Endothelial cell of umbilical vein (primary cell): ENCODE data around the gene HMGB3. TPM values are rescaled to one million over a fixed set of nuclear protein-coding genes. Genes with fewer than 3 reads are reported as not detected.

Experiments
- BruUV-seq: library from RNA; stranded (reverse); fragments of 400-500 nt; replicated peaks from 2 replicates; lab custom pipeline; 2021; lab: Mats Ljungman, UMichigan
- CTCF ChIA-PET: fragments of 300-600, 350-600 bp; sonication (Branson Sonifier 250); formaldehyde crosslinking; loops from one replicate; lab custom pipeline; 2021; ENCODE audit warnings: antibody characterized with exemption, inconsistent platforms; lab: Charles Lee
- POLR2A ChIA-PET: fragments of 300-600, 350-600 bp; sonication (Branson Sonifier 250); formaldehyde crosslinking; loops from one replicate; lab custom pipeline; 2021; ENCODE audit warnings: antibody characterized with exemption, inconsistent platforms; lab: Charles Lee
- DNase-seq: peaks from one replicate; pipeline ENCODE4 v3.0.0-alpha.2; 2011; ENCODE audit warnings: low read depth, low spot score
- FAIRE-seq: peaks from 2 replicates; lab custom pipeline; 2011; peaks lifted over from hg19 to GRCh38; lab: Jason Lieb, UNC
- H2AFZ ChIP-seq: 2 replicates; pipeline ENCODE4 v1.6.0; 2012; ENCODE audit warnings: low read depth, low read length, control low read depth, inconsistent platforms
- H3K27ac ChIP-seq: 2 replicates; pipeline ENCODE4 v1.5.1; 2011; ENCODE audit warnings: low read depth, mild to moderate bottlenecking, control low read depth, low read length, moderate library complexity; ENCODE audit not compliant: insufficient read depth
- H3K27me3 ChIP-seq, 2 experiments: 2 replicates each; pipeline versions ENCODE4 v1.6.0 to v1.6.1; 2011; ENCODE audit warnings: low read length in 2 of 2, mixed read lengths in 1 of 2; ENCODE audit not compliant: control insufficient read depth in 2 of 2, insufficient read depth in 2 of 2
- H3K36me3 ChIP-seq, 2 experiments: 2 replicates in 1 of 2; 3 replicates in 1 of 2; pipeline ENCODE4 v1.5.1; 2011; ENCODE audit warnings: low read length in 2 of 2, mild to moderate bottlenecking in 1 of 2, moderate library complexity in 1 of 2; ENCODE audit not compliant: control insufficient read depth in 2 of 2, insufficient read depth in 2 of 2; ENCODE audit errors: extremely low read depth in 1 of 2
- H3K4me1 ChIP-seq: 3 replicates; pipeline ENCODE4 v1.5.1; 2011; ENCODE audit warnings: mild to moderate bottlenecking, low read length; ENCODE audit not compliant: control insufficient read depth, insufficient read depth; ENCODE audit errors: extremely low read depth
- H3K4me2 ChIP-seq: 2 replicates; pipeline ENCODE4 v1.6.1; 2011; ENCODE audit warnings: low read length, control low read depth, mixed read lengths; ENCODE audit not compliant: insufficient read depth
- H3K4me3 ChIP-seq, 3 experiments: fragments of 200-600 bp in 1 of 3; sonication (generic), shearing (Covaris generic) in 1 of 3; replicated peaks in 1 of 3; 2 replicates each; pipeline ENCODE4 v1.5.1; 2011 to 2016; ENCODE audit warnings: control low read depth in 3 of 3, low read length in 3 of 3, mild to moderate bottlenecking in 2 of 3, inconsistent platforms in 1 of 3, low read depth in 1 of 3, moderate library complexity in 1 of 3; ENCODE audit not compliant: insufficient read depth in 1 of 3
- H3K79me2 ChIP-seq: 2 replicates; pipeline ENCODE4 v1.6.0; 2012; ENCODE audit warnings: low read length, inconsistent platforms; ENCODE audit not compliant: control insufficient read depth, insufficient read depth
- H3K9ac ChIP-seq: replicated peaks from 2 replicates; pipeline ENCODE3; 2011; ENCODE audit warnings: low read length, control low read depth; ENCODE audit not compliant: insufficient read depth; ENCODE audit errors: extremely low read depth
- H3K9me1 ChIP-seq: replicated peaks from 3 replicates; pipeline ENCODE4 v1.6.0; 2011; ENCODE audit warnings: mild to moderate bottlenecking, low read length; ENCODE audit not compliant: control insufficient read depth, insufficient read depth; ENCODE audit errors: extremely low read depth
- H3K9me3 ChIP-seq: replicated peaks from 2 replicates; pipeline ENCODE4 v1.5.1; 2012; ENCODE audit warnings: low read length, inconsistent platforms; ENCODE audit not compliant: control insufficient read depth, insufficient read depth
- H4K20me1 ChIP-seq: replicated peaks from 2 replicates; pipeline ENCODE3; 2011; ENCODE audit warnings: mild to moderate bottlenecking, low read length; ENCODE audit not compliant: control insufficient read depth, insufficient read depth; ENCODE audit errors: extremely low read depth
- EZH2 ChIP-seq: IDR thresholded peaks from 2 replicates; pipeline ENCODE4 v1.6.1; 2012; ENCODE audit warnings: borderline replicate concordance, low read depth, mild to moderate bottlenecking, moderate library complexity, low read length, inconsistent platforms; ENCODE audit not compliant: severe bottlenecking
- GATA2 ChIP-seq: IDR thresholded peaks from 2 replicates; pipeline ENCODE4 v1.7.0; 2011; ENCODE audit warnings: low read depth, mild to moderate bottlenecking, moderate library complexity, mixed read lengths, low read length; ENCODE audit not compliant: insufficient read length, insufficient read depth
- JUN ChIP-seq: IDR thresholded peaks from 2 replicates; pipeline ENCODE4 v1.6.1; 2011; ENCODE audit warnings: borderline replicate concordance, low read depth; ENCODE audit not compliant: insufficient read length, insufficient read depth
- MAX ChIP-seq: IDR thresholded peaks from 2 replicates; pipeline ENCODE4 v1.6.1; 2011; ENCODE audit not compliant: insufficient read depth, insufficient read length
- MYC ChIP-seq: IDR thresholded peaks from one replicate; pipeline ENCODE4 v1.6.1; 2011; ENCODE audit warnings: mild to moderate bottlenecking, low read depth, low read length
- POLR2AphosphoS5 ChIP-seq: IDR thresholded peaks from 2 replicates; pipeline ENCODE4 v1.6.1; 2012; ENCODE audit warnings: low read depth, mild to moderate bottlenecking, control low read depth, low read length, moderate library complexity; ENCODE audit not compliant: insufficient read depth
- dilution Hi-C: fragments of 300-500 bp; cut with MboI; formaldehyde crosslinking; loops from one replicate; pipeline ENCODE4 v1.15.0; 2019; ENCODE audit warnings: low sequenced_read_pairs; ENCODE audit not compliant: extremely low pct_ligation_motif_present
- intact Hi-C: fragments of 100-400 bp; cut with micrococcal nuclease; formaldehyde crosslinking; loops from one replicate; pipeline ENCODE4 v1.10.0; 2022
- polyA plus RNA-seq, 4 experiments: library from polyadenylated mRNA; depleted of rRNA in 3 of 4; stranded (reverse) in 3 of 4; unstranded in 1 of 4; fragments of >200 nt; gene quantifications; 2 replicates each; pipeline versions ENCODE4 v1.2.1 to v1.2.3, GENCODE V29; 2011 to 2012; ENCODE audit warnings: missing spikeins in 1 of 4
- small RNA-seq: library from RNA; depleted of rRNA; stranded (forward); fragments of <200 nt; gene quantifications from one replicate; pipeline ENCODE3, GENCODE V24; 2012; ENCODE audit warnings: low replicate concordance, low read depth; ENCODE audit not compliant: insufficient read depth, insufficient read length
- total RNA-seq: library from RNA; stranded (reverse); gene quantifications from 2 replicates; pipeline ENCODE4 v1.2.3, GENCODE V29; 2021
- TF ChIP-seq, protein P1 (sequence below), 2 donors: IDR thresholded peaks; 1 replicate in 1 of 2; 2 replicates in 1 of 2; pipeline ENCODE4 v1.5.1; 2011; ENCODE audit warnings: low read length in 2 of 2, mild to moderate bottlenecking in 2 of 2, moderate library complexity in 2 of 2, control low read depth in 1 of 2, inconsistent platforms in 1 of 2, low read depth in 1 of 2; ENCODE audit not compliant: insufficient read depth in 1 of 2; ENCODE audit errors: extremely low read depth in 1 of 2

The HMGB3 gene
- total and polyA plus RNA-seq, 2 donors (not counting 3 experiments of a cell fraction or from before 2014, with no cell fraction given) = 13.7 to 124 TPM

DNA sequence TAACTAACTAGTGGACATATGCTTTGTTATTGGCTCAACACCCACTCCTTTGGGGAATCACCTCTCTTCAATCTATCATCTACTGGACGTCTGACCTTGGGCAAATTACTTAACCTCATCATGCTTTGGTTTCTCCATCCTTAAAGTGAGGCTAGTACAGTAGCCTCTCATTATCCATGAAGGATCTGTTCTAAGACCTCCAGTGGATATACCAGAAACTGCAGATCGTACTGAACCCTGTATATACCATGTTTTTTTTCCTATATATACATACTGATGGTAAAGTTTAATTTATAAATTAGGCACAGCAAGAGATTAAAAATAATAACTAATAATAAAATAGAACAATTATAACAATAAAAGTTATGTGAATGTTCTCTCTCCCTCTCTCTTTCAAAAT lies 56.2 kb downstream of the HMGB3 start:
- H2AFZ ChIP-seq = no peak overlapping the region
- dilution Hi-C loops (no loop called here), intact Hi-C loops (no loop called here)
- no peaks in the 10 kb centered on the region for H3K79me2 ChIP-seq
- TF ChIP-seq EZH2 (no peak), POLR2AphosphoS5 (no peak), GATA2 (no peak), JUN (no peak), MYC (no peak), MAX (no peak)
- TF ChIP-seq, protein P1, sequence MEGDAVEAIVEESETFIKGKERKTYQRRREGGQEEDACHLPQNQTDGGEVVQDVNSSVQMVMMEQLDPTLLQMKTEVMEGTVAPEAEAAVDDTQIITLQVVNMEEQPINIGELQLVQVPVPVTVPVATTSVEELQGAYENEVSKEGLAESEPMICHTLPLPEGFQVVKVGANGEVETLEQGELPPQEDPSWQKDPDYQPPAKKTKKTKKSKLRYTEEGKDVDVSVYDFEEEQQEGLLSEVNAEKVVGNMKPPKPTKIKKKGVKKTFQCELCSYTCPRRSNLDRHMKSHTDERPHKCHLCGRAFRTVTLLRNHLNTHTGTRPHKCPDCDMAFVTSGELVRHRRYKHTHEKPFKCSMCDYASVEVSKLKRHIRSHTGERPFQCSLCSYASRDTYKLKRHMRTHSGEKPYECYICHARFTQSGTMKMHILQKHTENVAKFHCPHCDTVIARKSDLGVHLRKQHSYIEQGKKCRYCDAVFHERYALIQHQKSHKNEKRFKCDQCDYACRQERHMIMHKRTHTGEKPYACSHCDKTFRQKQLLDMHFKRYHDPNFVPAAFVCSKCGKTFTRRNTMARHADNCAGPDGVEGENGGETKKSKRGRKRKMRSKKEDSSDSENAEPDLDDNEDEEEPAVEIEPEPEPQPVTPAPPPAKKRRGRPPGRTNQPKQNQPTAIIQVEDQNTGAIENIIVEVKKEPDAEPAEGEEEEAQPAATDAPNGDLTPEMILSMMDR (IDR thresholded peaks at IDR 0.05; ENCODE audit: extremely low read depth in 1 of 2, insufficient read depth in 1 of 2, low read depth in 1 of 2, low read length in 2 of 2) = no peak
- DNase-seq (no peak), FAIRE-seq (no peak)
- no peak overlapping the region for H3K27ac ChIP-seq
- H4K20me1 ChIP-seq = no peaks in the 10 kb centered on the region
- ChIA-PET CTCF (no interaction called here), POLR2A (no interaction called here)
- BruUV-seq = no TSS peak
- H3K9me3 ChIP-seq = no peaks in the 10 kb centered on the region
- H3K27me3 ChIP-seq = no peaks in the 10 kb centered on the region
- no peaks in the 10 kb centered on the region for H3K4me1 ChIP-seq
- H3K4me2 ChIP-seq = no peak overlapping the region
- no peak overlapping the region for H3K4me3 ChIP-seq
- no peak overlapping the region for H3K9ac ChIP-seq
- H3K36me3 ChIP-seq = no peaks in the 10 kb centered on the region
- H3K9me1 ChIP-seq = no peaks in the 10 kb centered on the region

Small RNA genes within 50 kb of the gene (small RNA-seq; reads per million reads assigned to genes)
- gene RNA5SP525 (not detected), gene RNU6-383P (not detected), gene RPL12P50 (not detected)

Other genes starting within 250 kb of the HMGB3 start
- 32.4 and 33.2 TPM in 2 replicates for gene CD99L2, start 84.7 kb upstream of the HMGB3 start, total RNA-seq
- 43.4 and 48.4 TPM in 2 replicates for gene CD99L2, start 84.7 kb upstream of the HMGB3 start, polyA plus RNA-seq
- gene GPR50, start 193.2 kb downstream of the HMGB3 start, total RNA-seq = not detected in 2 replicates
- gene GPR50, start 193.2 kb downstream of the HMGB3 start, polyA plus RNA-seq = not detected in 2 replicates